Prostate gland (tissue), 2 donors: ENCODE results near the gene NDC80.

Source experiments
- POLR2AphosphoS5 ChIP-seq: sonication (generic); formaldehyde crosslinking; IDR thresholded peaks from one replicate; pipeline ENCODE4 v1.6.1; 2017; ENCODE audit warnings: antibody characterized with exemption
- TF ChIP-seq, protein P1 (sequence below), 4 experiments: fragments of 200-600 bp in 2 of 4; fragments of 450-650 bp in 2 of 4; sonication (generic) in 2 of 4; IDR thresholded peaks; 1 replicate in 3 of 4; 2 replicates in 1 of 4; pipeline ENCODE4 v1.5.1; 2016 to 2019; ENCODE audit warnings: antibody characterized with exemption in 4 of 4, mild to moderate bottlenecking in 2 of 4, moderate library complexity in 2 of 4

DNA sequence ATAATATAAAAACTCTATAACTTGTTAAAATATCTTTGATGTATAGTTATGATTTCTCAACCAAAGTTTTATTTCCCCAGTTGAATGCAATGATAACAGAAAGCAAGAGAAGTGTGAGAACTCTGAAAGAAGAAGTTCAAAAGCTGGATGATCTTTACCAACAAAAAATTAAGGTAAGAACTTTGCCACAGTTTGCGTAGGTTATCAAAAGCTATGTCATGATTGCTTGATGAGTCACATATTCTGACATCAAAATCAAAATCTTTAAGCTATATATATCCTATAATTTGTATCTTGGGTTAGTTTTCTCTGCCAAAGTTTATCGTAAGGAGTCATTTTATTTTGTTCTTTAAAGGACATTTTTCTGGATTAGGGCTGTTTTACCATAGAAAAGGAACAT, 35.0 kb downstream of the NDC80 start:
- no peak for TF ChIP-seq POLR2AphosphoS5
- TF ChIP-seq, protein P1, sequence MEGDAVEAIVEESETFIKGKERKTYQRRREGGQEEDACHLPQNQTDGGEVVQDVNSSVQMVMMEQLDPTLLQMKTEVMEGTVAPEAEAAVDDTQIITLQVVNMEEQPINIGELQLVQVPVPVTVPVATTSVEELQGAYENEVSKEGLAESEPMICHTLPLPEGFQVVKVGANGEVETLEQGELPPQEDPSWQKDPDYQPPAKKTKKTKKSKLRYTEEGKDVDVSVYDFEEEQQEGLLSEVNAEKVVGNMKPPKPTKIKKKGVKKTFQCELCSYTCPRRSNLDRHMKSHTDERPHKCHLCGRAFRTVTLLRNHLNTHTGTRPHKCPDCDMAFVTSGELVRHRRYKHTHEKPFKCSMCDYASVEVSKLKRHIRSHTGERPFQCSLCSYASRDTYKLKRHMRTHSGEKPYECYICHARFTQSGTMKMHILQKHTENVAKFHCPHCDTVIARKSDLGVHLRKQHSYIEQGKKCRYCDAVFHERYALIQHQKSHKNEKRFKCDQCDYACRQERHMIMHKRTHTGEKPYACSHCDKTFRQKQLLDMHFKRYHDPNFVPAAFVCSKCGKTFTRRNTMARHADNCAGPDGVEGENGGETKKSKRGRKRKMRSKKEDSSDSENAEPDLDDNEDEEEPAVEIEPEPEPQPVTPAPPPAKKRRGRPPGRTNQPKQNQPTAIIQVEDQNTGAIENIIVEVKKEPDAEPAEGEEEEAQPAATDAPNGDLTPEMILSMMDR (IDR thresholded peaks at IDR 0.05), result no peak
